Measurements from ENCODE around the gene COMMD2.

The COMMD2 gene

DNA sequence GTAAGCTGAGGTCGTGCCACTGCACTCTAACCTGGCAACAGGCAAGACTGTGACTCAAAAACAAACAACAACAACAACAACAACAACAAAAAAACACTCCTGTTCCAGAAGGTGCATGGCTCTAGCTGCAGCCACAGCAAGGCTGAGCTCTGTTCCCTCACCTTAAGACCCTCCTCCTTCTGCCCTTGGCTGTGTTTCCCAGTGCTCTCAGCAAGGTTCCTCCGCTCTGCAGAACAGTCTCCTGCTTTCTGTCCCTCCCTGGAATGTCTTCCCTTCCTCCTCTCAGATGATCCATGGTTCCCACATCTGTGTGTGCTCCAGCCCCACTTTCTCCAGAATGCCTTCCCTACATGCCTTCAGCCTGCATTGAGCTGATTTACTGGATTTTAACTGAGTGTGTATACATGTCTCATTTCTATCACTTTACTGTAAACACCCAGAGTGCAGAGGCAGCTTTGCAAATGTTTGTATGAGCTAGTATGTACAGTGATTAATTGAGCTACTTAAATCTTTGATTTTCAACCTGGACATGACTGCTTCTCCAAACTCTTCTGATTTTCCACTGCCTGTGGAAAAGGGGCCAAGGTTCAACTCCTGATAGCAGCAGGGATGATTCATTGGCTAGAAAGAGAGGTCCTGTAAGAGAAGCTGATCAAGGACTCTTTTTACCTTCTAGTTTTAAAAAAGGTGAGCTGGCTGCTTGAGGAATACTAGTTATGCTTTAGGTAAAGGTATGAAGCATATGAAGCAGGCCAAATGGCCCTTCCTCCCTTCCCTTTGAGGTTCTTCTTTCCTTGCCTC is 25.3 kb upstream of the COMMD2 start:
- no peak overlapping the region for H3K4me3 ChIP-seq (ENCODE audit: low read length)
- no peak for DNase-seq (ENCODE audit: low read depth)
- TF ChIP-seq, protein P1, sequence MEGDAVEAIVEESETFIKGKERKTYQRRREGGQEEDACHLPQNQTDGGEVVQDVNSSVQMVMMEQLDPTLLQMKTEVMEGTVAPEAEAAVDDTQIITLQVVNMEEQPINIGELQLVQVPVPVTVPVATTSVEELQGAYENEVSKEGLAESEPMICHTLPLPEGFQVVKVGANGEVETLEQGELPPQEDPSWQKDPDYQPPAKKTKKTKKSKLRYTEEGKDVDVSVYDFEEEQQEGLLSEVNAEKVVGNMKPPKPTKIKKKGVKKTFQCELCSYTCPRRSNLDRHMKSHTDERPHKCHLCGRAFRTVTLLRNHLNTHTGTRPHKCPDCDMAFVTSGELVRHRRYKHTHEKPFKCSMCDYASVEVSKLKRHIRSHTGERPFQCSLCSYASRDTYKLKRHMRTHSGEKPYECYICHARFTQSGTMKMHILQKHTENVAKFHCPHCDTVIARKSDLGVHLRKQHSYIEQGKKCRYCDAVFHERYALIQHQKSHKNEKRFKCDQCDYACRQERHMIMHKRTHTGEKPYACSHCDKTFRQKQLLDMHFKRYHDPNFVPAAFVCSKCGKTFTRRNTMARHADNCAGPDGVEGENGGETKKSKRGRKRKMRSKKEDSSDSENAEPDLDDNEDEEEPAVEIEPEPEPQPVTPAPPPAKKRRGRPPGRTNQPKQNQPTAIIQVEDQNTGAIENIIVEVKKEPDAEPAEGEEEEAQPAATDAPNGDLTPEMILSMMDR (IDR thresholded peaks at IDR 0.05; ENCODE audit: insufficient read depth, low read depth, low read length, missing control alignments), result no peak

DNA sequence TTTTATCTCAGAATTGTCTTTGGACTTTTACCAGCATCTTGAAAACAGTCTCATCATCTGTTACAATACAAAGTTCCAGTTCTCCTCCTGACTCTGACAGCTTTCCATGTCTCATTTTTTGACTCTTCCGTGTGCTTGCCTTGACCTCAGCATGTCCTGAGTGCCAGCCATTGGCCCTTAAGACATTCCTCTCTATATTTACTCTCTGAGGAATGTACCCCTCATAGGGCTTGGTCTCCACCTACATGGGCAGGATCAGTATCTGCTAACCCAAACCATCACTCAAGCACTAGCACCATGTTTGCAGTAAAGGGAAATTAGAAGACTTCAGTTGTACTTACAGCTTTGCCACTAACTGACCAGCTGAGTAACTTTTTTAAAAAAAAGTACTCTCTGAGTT is 23.9 kb upstream of the COMMD2 start:
- TF ChIP-seq, protein P1 (IDR thresholded peaks at IDR 0.05; ENCODE audit: insufficient read depth, low read depth, low read length, missing control alignments), result no peak
- no peak for DNase-seq (ENCODE audit: low read depth)
- no peak overlapping the region for H3K4me3 ChIP-seq (ENCODE audit: low read length)

DNA sequence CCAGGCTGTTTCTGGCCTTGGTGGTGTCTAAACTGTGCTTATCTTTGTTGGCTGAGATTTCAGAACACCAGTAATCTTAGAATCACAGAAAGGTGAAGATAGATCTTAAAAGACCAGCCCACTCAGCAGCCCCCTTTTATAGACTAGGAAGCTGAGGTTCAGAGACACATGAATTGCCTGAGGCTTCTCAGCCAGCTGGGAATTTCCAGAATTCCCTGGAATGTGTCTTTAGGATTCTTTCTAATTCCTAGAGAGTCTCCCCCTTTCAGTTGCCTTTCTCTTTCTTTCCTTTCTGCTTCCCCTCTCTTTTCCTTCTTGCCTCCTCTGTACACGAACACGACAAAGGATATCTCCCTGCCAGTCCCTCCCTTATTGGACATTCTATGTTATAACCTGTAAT is 20.6 kb upstream of the COMMD2 start:
- no peak for DNase-seq (ENCODE audit: low read depth)
- TF ChIP-seq, protein P1 (IDR thresholded peaks at IDR 0.05; ENCODE audit: insufficient read depth, low read depth, low read length, missing control alignments), result no peak
- no peak overlapping the region for H3K4me3 ChIP-seq (ENCODE audit: low read length)

DNA sequence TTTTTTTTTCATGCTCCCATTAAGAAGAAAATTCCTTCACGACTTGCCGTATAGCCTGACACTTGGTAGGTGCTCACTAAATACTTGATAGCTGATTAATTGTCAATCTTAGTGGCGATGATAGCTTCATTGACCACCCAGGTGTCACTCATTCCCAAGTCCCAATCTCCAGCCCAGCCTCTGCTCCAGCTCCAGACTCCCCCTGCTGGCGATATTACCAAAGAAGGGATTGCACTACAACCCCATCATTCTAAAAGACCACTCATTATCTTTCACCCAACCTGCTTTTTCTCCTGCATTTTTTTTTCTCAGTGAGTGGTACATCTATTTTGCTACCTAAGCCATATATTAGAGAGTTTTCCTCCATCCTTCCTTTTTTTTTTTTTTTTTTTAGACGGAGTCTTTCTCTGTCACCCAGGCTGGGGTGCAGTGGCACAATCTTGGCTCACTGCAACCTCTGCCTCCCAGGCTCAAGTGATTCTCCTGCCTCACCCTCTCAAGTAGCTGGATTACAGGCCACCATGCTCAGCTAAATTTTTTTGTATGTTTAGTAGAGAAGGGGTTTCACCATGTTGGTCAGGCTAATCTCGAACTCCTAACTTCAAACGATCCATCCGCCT is 19.5 kb upstream of the COMMD2 start:
- H3K4me3 ChIP-seq (ENCODE audit: low read length), result no peak overlapping the region
- peak; percentile 52 for DNase-seq (ENCODE audit: low read depth)
- TF ChIP-seq, protein P1 (IDR thresholded peaks at IDR 0.05; ENCODE audit: insufficient read depth, low read depth, low read length, missing control alignments), result peak; percentile 85

DNA sequence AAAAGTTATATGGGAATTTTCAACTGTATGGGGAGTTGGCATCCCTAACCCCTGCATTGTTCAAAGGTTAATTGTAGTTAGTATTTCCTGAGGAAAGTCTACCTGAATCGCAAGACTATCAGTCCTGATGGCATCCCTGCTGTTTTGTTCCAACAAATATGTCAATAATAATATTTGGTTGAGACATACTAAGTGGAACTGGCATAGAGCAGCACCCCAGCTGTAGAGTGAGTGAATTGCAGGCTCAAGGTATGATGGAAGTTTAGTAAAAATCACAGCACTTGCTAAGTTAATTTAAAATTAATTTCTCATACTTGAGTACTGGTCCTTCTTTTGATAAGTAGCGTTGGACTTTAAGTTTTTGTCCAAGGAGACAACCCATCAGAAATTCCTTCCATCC is 18.0 kb upstream of the COMMD2 start:
- no peak for DNase-seq (ENCODE audit: low read depth)
- no peak overlapping the region for H3K4me3 ChIP-seq (ENCODE audit: low read length)
- TF ChIP-seq, protein P1 (IDR thresholded peaks at IDR 0.05; ENCODE audit: insufficient read depth, low read depth, low read length, missing control alignments), result peak; percentile 25

DNA sequence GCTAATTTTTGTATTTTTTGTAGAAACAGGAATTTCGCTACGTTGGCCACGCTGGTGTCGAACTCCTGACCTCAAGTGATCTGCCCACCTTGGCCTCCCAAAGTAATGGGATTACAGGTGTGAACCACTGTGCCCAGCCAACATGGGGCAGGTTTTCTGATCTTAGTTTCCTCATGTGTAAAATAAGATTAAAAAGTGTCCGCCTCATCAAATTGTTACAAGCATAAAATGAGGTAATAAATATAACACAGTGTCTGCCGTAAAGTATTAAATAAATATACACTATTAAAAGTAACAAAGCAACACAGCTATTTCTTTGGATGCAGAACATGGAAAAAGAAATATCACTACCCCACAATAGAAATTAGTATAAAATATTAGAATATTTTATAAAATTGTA is 16.4 kb upstream of the COMMD2 start:
- no peak for DNase-seq (ENCODE audit: low read depth)
- H3K4me3 ChIP-seq (ENCODE audit: low read length), result no peak overlapping the region
- TF ChIP-seq, protein P1 (IDR thresholded peaks at IDR 0.05; ENCODE audit: insufficient read depth, low read depth, low read length, missing control alignments), result no peak
